ENCODE measurements around the gene MS4A3. TPM values are rescaled to one million over a fixed set of nuclear protein-coding genes. Genes with fewer than 3 reads are reported as not detected.
"Not testable (repeated sequence)": the region's sequence is repeated elsewhere in the genome, so short reads cannot be mapped to it uniquely, and the experiment has no call there.

MS4A3 gene
- total RNA-seq, 1 donor from 2014 or later, result not detected

- intact Hi-C loops (cut with micrococcal nuclease), result no loop called here
Observed at GRCh38 chr11:60088364-60088763, 31.9 kb downstream of the MS4A3 start, which contains the start of gene MS4A2. MS4A2 (plus strand) TSS chr11:60088664; CDS start chr11:60088766, 102 bp downstream.

GRCh38 chr11:60095477-60096120, 39.1 kb downstream of the MS4A3 start:
- intact Hi-C loops (cut with micrococcal nuclease), result no loop called here

- intact Hi-C loops (cut with micrococcal nuclease), result no loop called here
Observed at GRCh38 chr11:60097189-60097588, 40.7 kb downstream of the MS4A3 start.

GRCh38 chr11:60098508-60098907, 42.0 kb downstream of the MS4A3 start:
- intact Hi-C loops (cut with micrococcal nuclease), result no loop called here

- intact Hi-C loops (cut with micrococcal nuclease), result no loop called here
Observed at GRCh38 chr11:60100516-60100915, 44.1 kb downstream of the MS4A3 start.

GRCh38 chr11:60101368-60101767, 44.9 kb downstream of the MS4A3 start:
- intact Hi-C loops (cut with micrococcal nuclease), result not testable (repeated sequence)

- intact Hi-C loops (cut with micrococcal nuclease), result not testable (repeated sequence)
Observed at GRCh38 chr11:60104471-60105115, 48.1 kb downstream of the MS4A3 start.

- intact Hi-C loops (cut with micrococcal nuclease), result not testable (repeated sequence)
Observed at GRCh38 chr11:60108631-60109030, 52.2 kb downstream of the MS4A3 start.

- intact Hi-C loops (cut with micrococcal nuclease), result no loop called here
Observed at GRCh38 chr11:60111793-60112192, 55.3 kb downstream of the MS4A3 start.

- intact Hi-C loops (cut with micrococcal nuclease), result no loop called here
Observed at GRCh38 chr11:60116996-60117790, 60.7 kb downstream of the MS4A3 start.

- intact Hi-C loops (cut with micrococcal nuclease), result no loop called here
Observed at GRCh38 chr11:60118338-60118737, 61.9 kb downstream of the MS4A3 start.

- intact Hi-C loops (cut with micrococcal nuclease), result no loop called here
Observed at GRCh38 chr11:60119710-60120109, 63.2 kb downstream of the MS4A3 start.

Other genes starting within 250 kb of the MS4A3 start
- gene MRPL16, start 245.9 kb upstream of the MS4A3 start, total RNA-seq, result 81.3 and 81.8 TPM in 2 replicates
- gene CBLIF, start 211.2 kb upstream of the MS4A3 start, total RNA-seq, result not detected in 2 replicates
- gene TCN1, start 190.2 kb upstream of the MS4A3 start, total RNA-seq, result not detected in 2 replicates
- gene OOSP3, start 177.9 kb upstream of the MS4A3 start, total RNA-seq, result not detected in 2 replicates
- gene OOSP1, start 118.2 kb upstream of the MS4A3 start, total RNA-seq, result not detected in 2 replicates
- not detected in 2 replicates for gene OOSP4A, start 92.6 kb upstream of the MS4A3 start, total RNA-seq
- gene OOSP4B, start 39.5 kb upstream of the MS4A3 start, total RNA-seq, result not detected in 2 replicates
- gene OOSP2, start 16.3 kb upstream of the MS4A3 start, total RNA-seq, result not detected in 2 replicates
- gene MS4A2, start 32.0 kb downstream of the MS4A3 start, total RNA-seq, result not detected in 2 replicates
- gene MS4A6A, start 126.4 kb downstream of the MS4A3 start, total RNA-seq, result not detected in 2 replicates
- gene MS4A4E, start 186.5 kb downstream of the MS4A3 start, total RNA-seq, result 0.16 TPM in 1 of 2 replicates, not detected in the other
- not detected in 2 replicates for gene MS4A4A, start 224.0 kb downstream of the MS4A3 start, total RNA-seq

All from T-helper 2 cell treated with Interferon-gamma antibody and Interleukin-4, amounts not matched to agents 100 ng/mL and 5 ng/mL, for 36 hours (primary cell).